HepG2 (cell line): ENCODE data around the gene ZNF48. TPM values are rescaled to one million over a fixed set of nuclear protein-coding genes. Genes with fewer than 3 reads are reported as not detected.
A peak's percentile ranks its signal among the peaks of the same experiment; 100 is the strongest.

ENCODE experiments used
- AGO2 ChIP-seq: fragments of 200-400 bp; formaldehyde crosslinking; optimal IDR thresholded peaks from 2 replicates; pipeline ENCODE3; 2017; ENCODE audit warnings: mild to moderate bottlenecking, low read depth, low read length, moderate library complexity
- FLYWCH1 ChIP-seq: sonication (generic); formaldehyde crosslinking; IDR thresholded peaks from 2 replicates; pipeline ENCODE4 v1.8.1; 2023; ENCODE audit warnings: mild to moderate bottlenecking, missing genetic modification reagents
- HMG20A ChIP-seq: IDR thresholded peaks from 2 replicates; pipeline ENCODE4 v1.6.1; 2016; ENCODE audit warnings: borderline replicate concordance
- NCOR1 ChIP-seq: fragments of 200-600 bp; sonication (generic); IDR thresholded peaks from 2 replicates; pipeline ENCODE4 v1.7.0; 2017; ENCODE audit warnings: antibody characterized with exemption, low read length, borderline replicate concordance
- NFE2L1 ChIP-seq: sonication (generic); formaldehyde crosslinking; IDR thresholded peaks from 2 replicates; pipeline ENCODE4 v1.4.0; 2020; ENCODE audit warnings: missing genetic modification reagents, mild to moderate bottlenecking, borderline replicate concordance
- PBX2 ChIP-seq: IDR thresholded peaks from 2 replicates; pipeline ENCODE4 v1.6.1; 2016; ENCODE audit warnings: control low read depth
- RBM22 ChIP-seq: fragments of 200-400 bp; formaldehyde crosslinking; optimal IDR thresholded peaks from 2 replicates; pipeline ENCODE3; 2017; ENCODE audit warnings: mild to moderate bottlenecking, low read length, moderate library complexity
- SMARCE1 ChIP-seq: fragments of 450-650 bp; IDR thresholded peaks from 2 replicates; pipeline ENCODE4 v1.6.1; 2017; ENCODE audit warnings: borderline replicate concordance
- SRY ChIP-seq: sonication (generic); formaldehyde crosslinking; IDR thresholded peaks from 2 replicates; pipeline ENCODE4 v1.8.0; 2022; ENCODE audit warnings: mild to moderate bottlenecking, missing genetic modification reagents
- TEAD2 ChIP-seq: sonication (generic); formaldehyde crosslinking; IDR thresholded peaks from 2 replicates; pipeline ENCODE4 v1.9.0; 2021; ENCODE audit warnings: missing genetic modification reagents
- TIGD3 ChIP-seq: sonication (generic); formaldehyde crosslinking; IDR thresholded peaks from 2 replicates; pipeline ENCODE4 v1.5.1; 2020; ENCODE audit warnings: mild to moderate bottlenecking, missing genetic modification reagents, borderline replicate concordance
- TP53 ChIP-seq: sonication (generic); formaldehyde crosslinking; conservative IDR thresholded peaks from 2 replicates; pipeline ENCODE4 v1.4.0; 2020; ENCODE audit warnings: missing genetic modification reagents
- WIZ ChIP-seq: sonication (generic); formaldehyde crosslinking; IDR thresholded peaks from 2 replicates; pipeline ENCODE4 v1.5.1; 2020; ENCODE audit warnings: mild to moderate bottlenecking, missing genetic modification reagents
- ZNF12 ChIP-seq: sonication (generic); formaldehyde crosslinking; IDR thresholded peaks from 2 replicates; pipeline ENCODE4 v1.5.0; 2020; ENCODE audit warnings: missing genetic modification reagents
- ZNF337 ChIP-seq: sonication (generic); formaldehyde crosslinking; IDR thresholded peaks from 2 replicates; pipeline ENCODE4 v1.5.1; 2020; ENCODE audit warnings: missing genetic modification reagents, low read depth, mild to moderate bottlenecking, borderline replicate concordance
- ZNF451 ChIP-seq: sonication (generic); formaldehyde crosslinking; IDR thresholded peaks from 2 replicates; pipeline ENCODE4 v1.5.0; 2020; ENCODE audit warnings: mild to moderate bottlenecking, missing genetic modification reagents
- ZNF598 ChIP-seq: sonication (generic); formaldehyde crosslinking; IDR thresholded peaks from 2 replicates; pipeline ENCODE4 v1.5.1; 2020; ENCODE audit warnings: mild to moderate bottlenecking, missing genetic modification reagents, borderline replicate concordance
- ZNF614 ChIP-seq: IDR thresholded peaks from 2 replicates; pipeline ENCODE4 v1.6.1; 2018; ENCODE audit warnings: missing biosample characterization, missing genetic modification reagents, inconsistent platforms, borderline replicate concordance
- polyA plus RNA-seq, 8 experiments: library from polyadenylated mRNA; depleted of rRNA in 3 of 8; stranded (reverse) in 7 of 8; unstranded in 1 of 8; fragments of >200 nt; fragmentation: Illumina TruSeq in 4 of 8; extraction: Trizol in 4 of 8; gene quantifications; 2 replicates each; pipeline versions ENCODE4 v1.2.1 to v1.2.3, GENCODE V29; 2011 to 2016; ENCODE audit warnings: low read depth in 4 of 8, missing spikeins in 1 of 8, mixed read lengths in 1 of 8; ENCODE audit not compliant: insufficient read depth in 1 of 8
- total RNA-seq, 5 experiments: library from RNA; depleted of rRNA; stranded (reverse); fragments of >200 nt; fragmentation: Illumina TruSeq; extraction: Trizol; gene quantifications; 2 replicates each; pipeline ENCODE4 v1.2.3, GENCODE V29; 2016; ENCODE audit warnings: low read depth in 1 of 5
- TF ChIP-seq, protein P1 (sequence below): sonication (generic); formaldehyde crosslinking; IDR thresholded peaks from 2 replicates; pipeline ENCODE4 v1.4.0; 2020; ENCODE audit warnings: missing genetic modification reagents, borderline replicate concordance
- TF ChIP-seq, protein P2 (sequence below): sonication (generic); formaldehyde crosslinking; IDR thresholded peaks from 2 replicates; pipeline ENCODE4 v1.5.0; 2020; ENCODE audit warnings: missing genetic modification reagents
- TF ChIP-seq, protein P3 (sequence below): sonication (generic); formaldehyde crosslinking; IDR thresholded peaks from 2 replicates; pipeline ENCODE4 v1.4.0; 2020; ENCODE audit warnings: missing genetic modification reagents
- TF ChIP-seq, protein P4 (sequence below): sonication (generic); formaldehyde crosslinking; IDR thresholded peaks from 2 replicates; pipeline ENCODE4 v1.5.1; 2020; ENCODE audit warnings: missing genetic modification reagents, mild to moderate bottlenecking, borderline replicate concordance

The ZNF48 gene
- total and polyA plus RNA-seq, 2 of the 13 experiments (the other 11 are each of a cell fraction or from before 2014, with no cell fraction given) = 9.9 to 12.3 TPM

DNA sequence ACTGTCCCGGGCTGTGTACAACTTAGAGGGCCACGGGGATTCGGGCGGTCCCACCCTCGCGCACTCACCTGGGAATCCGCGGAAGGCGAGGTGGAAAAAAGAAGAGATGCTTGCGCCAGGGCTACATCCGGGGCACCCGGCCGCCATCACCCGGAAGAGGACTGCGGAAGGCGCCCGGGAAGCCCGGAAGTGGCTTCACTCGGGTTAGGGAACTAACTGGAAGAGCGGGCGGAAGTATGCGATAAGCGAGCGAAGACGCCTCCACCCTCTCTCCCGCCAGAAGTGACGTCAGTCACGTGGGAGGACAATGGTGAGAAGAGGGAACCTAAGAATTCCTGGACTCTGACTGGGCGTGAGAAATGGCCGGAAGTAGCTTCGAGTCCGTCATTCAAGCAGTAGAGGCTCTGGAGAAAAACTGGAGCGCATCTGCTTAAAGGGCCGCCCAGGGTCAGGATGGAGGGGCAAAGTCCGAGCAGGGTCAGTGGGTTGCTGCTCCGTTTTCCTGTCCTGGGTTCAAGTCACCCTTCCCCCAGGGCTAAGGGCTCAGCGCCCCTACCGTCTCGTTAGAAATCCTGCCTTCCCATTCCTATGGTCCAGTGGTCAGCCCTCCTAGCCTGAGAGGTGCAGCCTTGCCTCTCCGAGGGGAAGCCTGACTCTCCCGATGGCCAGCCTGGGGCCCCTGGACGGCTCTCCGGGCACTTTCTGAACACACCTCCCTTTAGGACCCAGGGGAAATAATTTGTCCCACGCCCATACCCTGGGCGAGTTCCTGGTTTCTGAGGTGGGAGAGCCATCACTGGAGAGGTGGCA is 39.9 kb upstream of the ZNF48 start, which contains the start of gene CD2BP2 (continued):
- TF ChIP-seq, protein P1, sequence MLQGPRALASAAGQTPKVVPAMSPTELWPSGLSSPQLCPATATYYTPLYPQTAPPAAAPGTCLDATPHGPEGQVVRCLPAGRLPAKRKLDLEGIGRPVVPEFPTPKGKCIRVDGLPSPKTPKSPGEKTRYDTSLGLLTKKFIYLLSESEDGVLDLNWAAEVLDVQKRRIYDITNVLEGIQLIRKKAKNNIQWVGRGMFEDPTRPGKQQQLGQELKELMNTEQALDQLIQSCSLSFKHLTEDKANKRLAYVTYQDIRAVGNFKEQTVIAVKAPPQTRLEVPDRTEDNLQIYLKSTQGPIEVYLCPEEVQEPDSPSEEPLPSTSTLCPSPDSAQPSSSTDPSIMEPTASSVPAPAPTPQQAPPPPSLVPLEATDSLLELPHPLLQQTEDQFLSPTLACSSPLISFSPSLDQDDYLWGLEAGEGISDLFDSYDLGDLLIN (CRISPR knock-in tag) = 0 out of 2 replicates have a peak, but pooled peaks have one; percentile 54
- TF ChIP-seq ZNF598 (CRISPR knock-in tag) (0 out of 2 replicates have a peak, but pooled peaks have one; percentile 6), ZNF337 (no peak; the same call in 1 of the 2 replicates), FLYWCH1 (CRISPR knock-in tag) (no peak), NFE2L1 (CRISPR knock-in tag) (no peak), NCOR1 (peak; percentile 88; the same call in 1 of the 2 replicates), ZNF451 (CRISPR knock-in tag) (no peak), PBX2 (CRISPR knock-in tag) (no peak), SRY (CRISPR knock-in tag) (peak; percentile 54; the same call in 1 of the 2 replicates), ZNF614 (CRISPR knock-in tag) (no peak), SMARCE1 (no peak), TIGD3 (CRISPR knock-in tag) (no peak), HMG20A (no peak), TEAD2 (CRISPR knock-in tag) (0 out of 2 replicates have a peak, but pooled peaks have one; percentile 21), WIZ (CRISPR knock-in tag) (peak; percentile 87), RBM22 (peak; percentile 82), AGO2 (peak; percentile 70), ZNF12 (no peak), TP53 (CRISPR knock-in tag) (peak; percentile 66; the same call in 1 of the 2 replicates)
- TF ChIP-seq, protein P2, sequence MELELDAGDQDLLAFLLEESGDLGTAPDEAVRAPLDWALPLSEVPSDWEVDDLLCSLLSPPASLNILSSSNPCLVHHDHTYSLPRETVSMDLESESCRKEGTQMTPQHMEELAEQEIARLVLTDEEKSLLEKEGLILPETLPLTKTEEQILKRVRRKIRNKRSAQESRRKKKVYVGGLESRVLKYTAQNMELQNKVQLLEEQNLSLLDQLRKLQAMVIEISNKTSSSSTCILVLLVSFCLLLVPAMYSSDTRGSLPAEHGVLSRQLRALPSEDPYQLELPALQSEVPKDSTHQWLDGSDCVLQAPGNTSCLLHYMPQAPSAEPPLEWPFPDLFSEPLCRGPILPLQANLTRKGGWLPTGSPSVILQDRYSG (CRISPR knock-in tag) = peak; percentile 67; the same call in 1 of the 2 replicates
- TF ChIP-seq, protein P3, sequence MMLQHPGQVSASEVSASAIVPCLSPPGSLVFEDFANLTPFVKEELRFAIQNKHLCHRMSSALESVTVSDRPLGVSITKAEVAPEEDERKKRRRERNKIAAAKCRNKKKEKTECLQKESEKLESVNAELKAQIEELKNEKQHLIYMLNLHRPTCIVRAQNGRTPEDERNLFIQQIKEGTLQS = 0 out of 2 replicates have a peak, but pooled peaks have one; percentile 14
- TF ChIP-seq, protein P4, sequence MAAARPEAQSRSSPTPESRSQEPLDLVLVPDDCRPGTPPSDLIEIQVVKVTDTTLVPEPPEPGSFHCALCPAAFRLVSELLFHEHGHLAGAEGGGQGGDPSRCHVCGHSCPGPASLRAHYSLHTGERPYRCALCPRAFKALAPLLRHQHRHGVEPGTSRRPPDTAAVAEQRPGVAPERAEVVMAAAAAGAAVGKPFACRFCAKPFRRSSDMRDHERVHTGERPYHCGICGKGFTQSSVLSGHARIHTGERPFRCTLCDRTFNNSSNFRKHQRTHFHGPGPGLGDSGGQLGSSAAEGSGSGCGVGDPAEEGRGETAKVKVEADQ (CRISPR knock-in tag) = no peak
